A673 (cell line): ENCODE data around the gene GADD45GIP1.

Experiments
- CTCF ChIP-seq: fragments of 300-800, 200-600 bp; sonication (generic); conservative IDR thresholded peaks from 2 replicates; pipeline ENCODE4 v1.5.1; 2017; ENCODE audit warnings: low read depth, mild to moderate bottlenecking, antibody characterized with exemption, low read length, moderate library complexity, mixed read lengths
- EZH2 ChIP-seq: fragments of 200-600 bp; sonication (generic); IDR thresholded peaks from 2 replicates; pipeline ENCODE4 v1.6.1; 2017; ENCODE audit warnings: borderline replicate concordance, low read depth, mild to moderate bottlenecking, mixed read lengths, antibody characterized with exemption, low read length; ENCODE audit not compliant: poor library complexity, severe bottlenecking

- TF ChIP-seq CTCF: no peak
- no peak for TF ChIP-seq EZH2
Observed at GRCh38 chr19:12946092-12946721, 10.8 kb downstream of the GADD45GIP1 start.
